NCI-H1694 (cell line): Measurements from ENCODE around the gene TMEM145.

Experiments
- DNase-seq: peaks from one replicate; lab custom pipeline; 2025; lab: John Stamatoyannopoulos, UW

Gene TMEM145

DNA sequence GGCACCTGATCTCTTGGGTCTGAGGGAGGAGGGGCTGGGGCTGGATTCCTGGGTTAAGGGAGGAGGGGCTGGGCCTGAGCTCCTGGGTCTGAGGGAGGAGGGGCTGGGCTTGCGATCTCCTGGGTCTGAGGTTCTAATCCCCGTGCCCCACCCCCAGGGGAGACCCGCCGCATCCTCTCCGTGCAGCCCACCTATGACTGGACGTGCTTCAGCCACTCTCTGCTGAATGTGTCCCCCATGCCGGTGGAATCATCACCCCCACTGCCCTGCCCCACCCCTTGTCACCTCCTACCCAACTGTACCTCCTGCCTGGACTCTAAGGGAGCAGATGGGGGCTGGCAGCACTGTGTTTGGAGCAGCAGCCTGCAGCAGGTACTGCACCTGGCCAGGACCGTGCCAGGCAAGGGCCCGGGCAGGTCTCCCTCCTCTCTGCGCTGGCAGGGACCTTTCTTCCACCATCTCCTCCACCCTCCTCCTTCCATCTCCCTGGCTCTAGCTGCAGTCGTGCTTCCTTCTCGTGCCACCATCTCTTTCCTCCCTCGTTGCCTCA, 49.9 kb downstream of the TMEM145 start:
- no peak for DNase-seq

DNA sequence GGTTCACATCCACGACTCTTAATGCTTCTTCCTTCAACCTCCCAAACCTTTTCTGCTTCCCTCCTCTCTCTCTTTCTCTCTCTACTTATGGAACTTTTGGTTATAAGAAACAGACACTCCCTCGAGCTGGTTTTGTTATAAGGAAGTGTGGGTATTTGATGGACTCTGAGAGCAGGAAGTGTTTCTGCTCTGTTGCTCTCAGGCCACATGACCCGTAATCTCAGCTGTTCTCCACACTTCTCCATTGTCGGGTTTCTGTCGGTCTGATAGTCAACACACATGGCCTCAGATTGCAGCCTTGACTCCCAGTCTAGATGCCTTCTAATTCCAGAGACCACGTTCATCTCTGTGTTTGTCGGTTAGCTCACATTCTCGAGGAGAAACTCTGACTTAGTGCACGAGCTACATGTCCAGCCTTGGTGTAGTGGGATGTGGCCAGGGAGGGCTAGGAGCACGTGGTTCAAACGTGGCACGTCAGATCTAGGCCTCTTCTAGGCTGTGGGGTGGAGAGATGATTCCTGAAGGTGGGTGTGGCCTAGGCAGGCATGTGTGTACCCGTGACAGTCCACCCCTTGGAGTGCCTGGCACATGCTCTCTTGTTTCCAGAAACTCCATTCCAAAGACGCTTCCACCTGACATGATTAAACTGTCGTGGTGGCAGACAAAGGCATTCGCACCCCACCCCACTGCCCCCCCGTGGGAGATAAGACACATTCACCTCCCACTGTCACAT, 50.7 kb downstream of the TMEM145 start:
- DNase-seq, result no peak

DNA sequence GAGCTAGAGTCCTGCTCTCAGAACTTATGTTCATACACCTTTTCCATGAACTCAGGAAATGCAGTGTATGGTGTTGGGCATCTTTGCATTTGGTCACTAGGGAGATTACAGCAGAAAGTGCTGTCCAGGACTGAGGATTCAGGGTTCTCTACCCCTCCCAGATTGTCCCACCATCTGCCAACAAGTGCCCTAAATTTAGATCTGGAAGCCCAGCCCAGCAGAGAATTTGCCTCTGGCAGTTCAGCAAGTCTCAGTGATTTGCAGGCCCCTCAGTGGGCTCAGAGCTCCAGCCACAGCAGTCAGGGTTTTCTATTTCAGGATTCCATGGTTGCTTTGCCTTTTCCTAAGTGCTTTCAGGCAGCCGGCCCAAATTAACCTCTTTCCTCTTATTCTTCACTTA, 53.6 kb downstream of the TMEM145 start:
- no peak for DNase-seq

DNA sequence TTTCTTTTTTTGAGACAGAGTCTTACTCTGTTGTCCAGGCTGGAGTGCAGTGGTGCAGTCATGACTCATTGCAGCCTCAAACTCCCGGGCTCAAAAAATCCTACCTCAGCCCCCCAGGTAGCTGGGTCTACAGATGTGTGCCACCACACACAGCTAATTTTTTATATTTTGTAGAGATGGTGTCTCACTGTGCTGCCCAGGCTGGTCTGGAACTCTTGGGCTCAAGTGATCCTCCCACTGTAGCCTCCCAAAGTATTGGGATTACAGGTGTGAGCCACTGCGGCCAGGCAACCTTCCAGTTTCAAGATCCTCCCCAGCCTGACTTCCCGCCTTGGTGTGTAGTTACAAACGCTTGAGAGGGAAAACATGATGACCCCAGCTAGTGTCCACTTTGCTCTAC, 54.8 kb downstream of the TMEM145 start:
- no peak for DNase-seq

DNA sequence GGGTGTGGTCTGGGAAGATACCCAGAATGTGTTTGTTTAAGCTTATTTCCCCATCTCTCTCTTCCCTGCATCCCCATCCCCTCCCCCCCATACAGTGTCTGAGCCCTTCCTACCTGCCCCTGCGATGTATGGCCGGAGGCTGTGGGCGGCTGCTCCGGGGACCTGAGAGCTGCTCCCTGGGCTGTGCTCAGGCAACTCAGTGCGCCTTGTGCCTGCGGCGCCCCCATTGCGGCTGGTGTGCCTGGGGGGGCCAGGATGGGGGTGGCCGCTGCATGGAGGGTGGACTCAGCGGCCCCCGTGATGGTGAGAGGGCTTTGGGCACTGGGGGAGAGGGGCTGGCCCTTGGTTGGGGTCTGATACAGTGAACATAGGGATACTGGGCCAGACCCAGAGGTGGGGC, 55.3 kb downstream of the TMEM145 start:
- no peak for DNase-seq

DNA sequence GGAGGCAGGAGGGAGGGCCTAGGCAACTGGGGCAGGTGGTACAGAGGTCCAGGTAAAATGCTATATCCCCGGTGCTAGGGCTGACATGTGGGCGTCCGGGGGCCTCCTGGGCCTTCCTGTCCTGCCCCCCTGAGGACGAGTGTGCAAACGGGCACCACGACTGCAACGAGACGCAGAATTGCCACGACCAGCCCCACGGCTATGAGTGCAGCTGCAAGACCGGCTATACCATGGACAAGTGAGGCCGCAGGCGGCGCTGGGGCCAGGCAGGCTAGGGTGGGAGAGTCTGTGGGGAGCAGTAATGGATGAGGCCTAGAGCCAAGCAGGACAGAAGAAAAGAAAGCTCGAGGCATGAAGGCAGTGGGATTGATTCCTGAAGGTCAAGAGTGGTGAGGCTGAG, 55.7 kb downstream of the TMEM145 start:
- DNase-seq, result no peak

DNA sequence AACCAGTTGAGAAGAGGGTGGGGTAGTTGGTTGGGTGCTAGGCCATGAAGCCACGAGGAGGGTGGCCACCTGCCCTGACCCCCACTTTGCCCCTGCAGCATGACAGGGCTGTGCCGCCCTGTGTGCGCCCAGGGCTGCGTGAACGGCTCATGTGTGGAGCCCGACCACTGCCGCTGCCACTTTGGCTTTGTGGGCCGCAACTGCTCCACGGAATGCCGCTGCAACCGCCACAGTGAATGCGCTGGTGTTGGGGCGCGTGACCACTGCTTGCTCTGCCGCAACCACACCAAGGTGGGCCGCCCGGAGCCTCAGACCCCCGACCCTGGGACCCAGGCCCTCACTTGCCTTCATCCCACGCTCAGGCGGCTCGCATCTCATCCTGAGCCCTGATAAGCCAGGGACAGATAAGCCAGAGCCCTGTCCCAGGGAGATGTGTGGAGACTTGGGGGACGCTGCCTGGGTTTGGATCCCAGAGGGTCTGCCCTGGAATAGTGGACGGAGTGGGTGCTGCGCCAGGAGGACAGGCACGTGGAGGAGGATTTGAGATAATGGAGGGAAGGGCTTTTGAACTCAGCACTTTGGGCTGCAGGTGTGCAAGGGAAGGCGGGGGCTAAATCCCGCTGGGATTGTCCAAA, 56.4 kb downstream of the TMEM145 start:
- DNase-seq, result no peak

DNA sequence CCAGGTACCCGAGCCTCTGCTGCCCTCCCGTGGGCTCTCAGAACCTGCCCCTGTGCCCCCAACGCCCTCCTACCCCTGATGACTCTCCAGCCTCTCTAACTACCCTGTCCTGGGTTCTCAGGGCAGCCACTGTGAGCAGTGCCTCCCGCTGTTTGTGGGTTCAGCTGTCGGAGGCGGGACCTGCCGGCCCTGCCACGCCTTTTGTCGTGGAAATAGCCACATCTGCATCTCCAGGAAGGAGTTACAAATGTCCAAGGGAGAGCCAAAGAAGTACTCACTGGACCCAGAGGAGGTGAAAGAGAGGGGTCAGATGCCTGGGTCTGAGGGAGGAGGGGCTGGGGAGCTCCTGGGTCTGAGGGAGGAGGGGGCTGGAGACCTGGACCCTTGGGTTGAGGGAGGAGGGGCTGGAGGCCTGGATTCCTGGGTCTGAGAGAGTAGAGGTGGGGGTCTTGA, 57.0 kb downstream of the TMEM145 start:
- no peak for DNase-seq

DNA sequence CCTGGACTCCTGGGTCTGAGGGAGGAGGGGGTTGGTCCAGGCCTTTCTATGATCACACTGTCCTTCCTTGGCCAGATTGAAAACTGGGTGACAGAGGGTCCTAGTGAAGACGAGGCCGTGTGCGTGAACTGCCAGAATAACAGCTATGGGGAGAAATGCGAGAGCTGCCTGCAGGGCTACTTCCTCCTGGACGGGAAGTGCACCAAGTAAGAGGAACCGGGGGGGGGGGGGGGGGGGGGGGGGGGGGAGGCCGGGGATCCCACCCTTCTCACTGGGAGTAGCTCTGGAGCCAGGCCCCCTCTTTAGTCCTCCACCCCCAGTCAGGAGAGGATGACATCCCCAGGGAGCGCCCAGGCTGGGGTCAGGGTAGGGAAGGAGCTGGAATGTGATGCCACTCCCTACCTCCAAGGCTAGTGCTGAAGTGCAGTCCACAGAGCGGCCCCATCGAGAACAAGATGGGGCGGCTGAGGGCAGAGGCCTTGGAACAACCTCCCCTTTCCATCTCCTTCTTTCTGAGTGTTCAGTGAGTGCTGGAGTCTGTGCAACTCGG, 57.6 kb downstream of the TMEM145 start:
- DNase-seq, result no peak
